ENCODE measurements around the gene DUOXA2. TPM values are rescaled to one million over a fixed set of nuclear protein-coding genes. Genes with fewer than 3 reads are reported as not detected.
"Not testable (repeated sequence)": the region's sequence is repeated elsewhere in the genome, so short reads cannot be mapped to it uniquely, and the experiment has no call there.

Gene DUOXA2
- total RNA-seq, 1 donor from 2014 or later = not detected

DNA sequence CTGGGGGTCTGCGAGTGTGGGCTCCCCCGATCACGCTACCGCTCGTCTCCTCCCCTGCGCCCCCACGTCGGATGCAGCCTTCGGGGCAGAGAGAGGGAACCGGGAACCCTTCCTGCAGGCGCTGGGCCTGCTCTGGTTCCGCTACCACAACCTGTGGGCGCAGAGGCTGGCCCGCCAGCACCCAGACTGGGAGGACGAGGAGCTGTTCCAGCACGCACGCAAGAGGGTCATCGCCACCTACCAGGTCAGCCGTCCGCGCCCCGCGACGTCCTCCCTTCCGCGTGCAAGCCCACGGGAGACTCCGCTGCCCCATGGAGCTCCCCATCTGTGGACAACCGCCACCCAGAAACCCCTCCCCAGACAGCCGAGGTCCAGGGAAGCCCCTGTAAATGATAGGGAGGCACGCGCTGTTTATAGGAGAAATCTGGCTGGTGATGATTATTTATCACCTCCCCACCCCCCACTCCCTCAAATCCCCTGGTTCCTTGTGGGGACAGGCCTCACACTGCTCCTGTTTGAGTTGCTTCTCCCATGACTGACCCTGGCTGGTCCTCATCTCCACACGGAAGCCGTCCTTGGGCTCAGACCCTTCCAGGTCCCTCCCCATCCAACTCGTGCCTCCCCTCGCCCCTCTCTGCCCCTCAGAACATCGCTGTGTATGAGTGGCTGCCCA lies 21.7 kb downstream of the DUOXA2 start:
- DNase-seq (ENCODE audit: low read depth in 2 of 2) = not testable (repeated sequence)

- DNase-seq (ENCODE audit: low read depth in 2 of 2) = no peak
These were observed 22.2 kb downstream of the DUOXA2 start for GRCh38 chr15:45136378-45136764.

DNA sequence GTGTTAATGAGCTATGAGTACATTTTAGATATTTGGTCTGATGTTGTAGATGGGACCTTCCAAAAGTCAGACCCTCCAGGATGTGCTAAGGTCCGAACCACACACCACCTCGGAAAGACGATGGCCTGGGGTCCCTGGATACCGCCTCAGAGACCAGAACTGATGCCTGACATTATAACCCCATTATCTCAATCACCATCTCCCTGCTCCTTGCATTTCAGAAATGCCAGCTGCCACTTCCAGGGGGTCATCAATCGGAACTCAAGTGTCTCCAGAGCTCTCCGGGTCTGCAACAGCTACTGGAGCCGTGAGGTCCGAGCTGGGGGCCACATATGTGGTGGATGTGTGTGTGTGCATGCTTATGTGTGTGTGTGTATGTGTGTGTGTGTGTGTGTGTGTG lies 23.6 kb downstream of the DUOXA2 start:
- DNase-seq (ENCODE audit: low read depth in 2 of 2) = no peak

GRCh38 chr15:45138814-45139765 lies 25.0 kb downstream of the DUOXA2 start:
- DNase-seq (ENCODE audit: low read depth in 2 of 2) = no peak

- no peak for DNase-seq (ENCODE audit: low read depth in 2 of 2)
These were observed 25.6 kb downstream of the DUOXA2 start for GRCh38 chr15:45139770-45140169.

- no peak for DNase-seq (ENCODE audit: low read depth in 2 of 2)
These were observed 26.6 kb downstream of the DUOXA2 start for GRCh38 chr15:45140557-45141250.

DNA sequence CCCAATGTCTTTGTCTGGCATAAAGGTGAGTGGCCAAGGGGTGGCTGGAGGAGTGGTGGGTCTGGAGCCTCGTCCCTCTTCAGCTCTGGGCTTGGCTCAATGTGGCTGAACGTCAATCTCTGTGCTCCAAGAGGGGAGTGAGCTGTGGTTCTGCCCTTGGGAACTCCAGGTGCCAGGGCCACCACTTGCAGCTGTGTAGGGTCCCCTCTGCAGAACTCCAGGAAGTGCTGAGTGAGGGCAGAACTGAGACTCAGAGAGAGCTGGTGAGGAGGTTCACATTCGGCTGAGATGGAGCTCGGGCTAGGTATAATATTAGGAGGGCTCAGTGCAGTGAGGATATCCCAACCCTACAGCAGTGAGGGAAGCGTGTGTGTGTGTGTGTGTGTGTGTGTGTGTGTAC lies 27.3 kb downstream of the DUOXA2 start:
- no peak for DNase-seq (ENCODE audit: low read depth in 2 of 2)

DNA sequence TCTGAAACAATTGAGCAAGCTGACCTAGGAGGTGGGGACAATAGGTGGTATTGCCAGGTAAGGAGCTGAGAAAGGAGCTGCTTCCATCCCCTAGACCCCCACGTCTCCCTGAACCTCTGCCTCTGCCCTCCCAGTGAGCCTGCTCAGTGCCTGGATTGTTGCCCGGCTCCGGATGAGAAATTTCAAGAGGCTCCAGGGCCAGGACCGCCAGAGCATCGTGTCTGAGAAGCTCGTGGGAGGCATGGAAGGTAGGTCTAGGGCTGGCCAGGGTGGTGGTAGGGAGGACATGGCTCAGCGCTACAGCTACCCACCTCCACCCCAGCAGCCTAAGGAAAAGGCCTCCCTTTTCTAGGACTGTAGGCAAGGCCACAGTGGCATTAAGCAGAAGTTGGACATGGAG lies 28.9 kb downstream of the DUOXA2 start:
- DNase-seq (ENCODE audit: low read depth in 2 of 2) = no peak

- no peak for DNase-seq (ENCODE audit: low read depth in 2 of 2)
These were observed 29.8 kb downstream of the DUOXA2 start for GRCh38 chr15:45143946-45144345.

GRCh38 chr15:45144775-45145174 lies 30.6 kb downstream of the DUOXA2 start:
- no peak for DNase-seq (ENCODE audit: low read depth in 2 of 2)

DNA sequence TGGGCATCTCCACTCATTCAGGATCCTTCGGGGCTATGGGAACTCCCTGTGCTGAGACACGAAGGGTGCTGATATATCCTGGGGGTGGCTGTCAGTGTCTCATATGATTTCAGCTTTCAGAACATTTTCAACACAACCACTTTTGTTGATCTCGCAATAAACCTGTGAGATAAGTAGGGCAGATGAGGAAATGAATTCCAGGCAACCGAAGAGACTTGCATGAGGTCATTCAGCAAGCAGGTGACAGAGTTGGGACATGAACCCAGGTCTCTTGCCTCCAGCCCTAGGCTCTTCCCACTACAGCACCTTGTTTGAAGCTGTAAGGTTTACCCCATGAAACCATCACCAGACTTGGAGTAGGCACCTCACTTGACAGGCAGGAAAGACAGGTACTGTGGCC lies 32.3 kb downstream of the DUOXA2 start:
- no peak for DNase-seq (ENCODE audit: low read depth in 2 of 2)

- DNase-seq (ENCODE audit: low read depth in 2 of 2) = no peak
These were observed 33.5 kb downstream of the DUOXA2 start for GRCh38 chr15:45147606-45148005.

- DNase-seq (ENCODE audit: low read depth in 2 of 2) = no peak
These were observed 34.2 kb downstream of the DUOXA2 start for GRCh38 chr15:45148076-45149059.

GRCh38 chr15:45149060-45149459 lies 34.9 kb downstream of the DUOXA2 start:
- DNase-seq (ENCODE audit: low read depth in 2 of 2) = no peak

DNA sequence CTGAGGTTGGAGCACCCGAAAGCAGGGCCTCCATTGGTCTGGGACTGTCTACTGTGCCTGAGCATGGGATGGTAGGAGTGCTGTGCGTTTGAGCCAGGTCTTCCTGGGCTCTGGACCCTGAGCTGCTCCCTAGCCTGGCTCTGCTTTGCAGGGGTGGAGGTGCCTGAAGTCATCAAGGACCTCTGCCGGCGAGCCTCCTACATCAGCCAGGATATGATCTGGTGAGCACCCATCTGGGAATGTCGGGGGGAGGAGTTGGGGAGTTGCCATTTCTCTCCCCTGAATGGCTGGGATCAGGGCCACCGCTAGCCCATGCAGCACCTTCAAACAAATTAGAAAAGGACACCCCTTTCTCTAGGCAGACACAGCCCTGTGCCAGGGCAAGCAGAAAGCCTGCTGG lies 36.4 kb downstream of the DUOXA2 start:
- DNase-seq (ENCODE audit: low read depth in 2 of 2) = no peak

GRCh38 chr15:45150997-45151396 lies 36.9 kb downstream of the DUOXA2 start:
- DNase-seq (ENCODE audit: low read depth in 2 of 2) = no peak

- no peak for DNase-seq (ENCODE audit: low read depth in 2 of 2)
These were observed 38.1 kb downstream of the DUOXA2 start for GRCh38 chr15:45151998-45152828.

DNA sequence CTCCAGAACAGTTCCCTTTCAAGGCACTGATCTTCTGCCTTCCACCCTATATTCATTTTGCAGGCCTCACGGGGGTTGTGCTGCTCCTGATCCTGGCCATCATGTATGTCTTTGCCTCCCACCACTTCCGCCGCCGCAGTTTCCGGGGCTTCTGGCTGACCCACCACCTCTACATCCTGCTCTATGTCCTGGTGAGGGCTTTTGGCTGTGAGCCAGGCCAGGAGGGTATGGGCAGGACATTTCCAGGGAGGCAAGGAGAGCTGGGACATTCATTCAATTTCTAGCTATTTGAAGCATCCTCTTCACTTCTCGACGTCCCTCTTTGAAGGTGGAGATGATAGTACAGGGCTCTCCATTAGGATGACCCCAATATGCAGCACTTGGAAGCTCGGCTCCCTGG lies 41.6 kb downstream of the DUOXA2 start:
- no peak for DNase-seq (ENCODE audit: low read depth in 2 of 2)

DNA sequence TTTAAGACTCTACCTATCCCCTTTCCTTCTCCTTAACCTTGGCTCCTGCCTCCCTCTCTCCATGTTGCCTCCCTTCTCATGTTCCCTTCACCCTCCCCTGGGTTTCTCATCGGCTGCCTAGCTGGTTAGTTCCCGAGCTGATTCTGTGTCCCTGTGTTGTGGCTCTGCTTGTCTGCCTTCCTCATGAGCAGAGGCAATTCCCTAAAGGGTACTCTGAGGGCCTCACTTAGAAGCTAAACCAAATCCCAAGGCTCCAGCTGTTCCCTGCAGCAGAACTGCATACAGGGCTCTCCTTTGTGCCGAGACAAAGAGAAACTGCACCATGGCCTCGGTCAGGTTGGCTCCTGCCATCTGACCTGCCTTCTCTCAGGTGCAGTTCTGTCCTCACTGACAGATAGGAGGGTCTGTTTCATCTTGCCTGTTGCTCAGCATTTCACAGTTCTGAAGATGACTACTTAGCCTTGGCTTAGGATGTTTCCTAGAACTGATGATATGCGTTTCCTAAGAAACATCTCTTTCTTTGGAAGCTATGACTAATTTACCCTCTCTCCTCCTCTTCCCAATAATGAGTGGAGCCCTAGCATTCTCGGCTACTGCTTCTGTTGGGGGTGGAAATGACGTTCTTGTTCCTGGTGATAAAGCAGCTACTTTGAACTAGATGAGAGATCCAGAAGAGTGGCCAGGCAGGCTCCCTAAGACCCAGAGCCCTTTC lies 42.8 kb downstream of the DUOXA2 start:
- no peak for DNase-seq (ENCODE audit: low read depth in 2 of 2)

Measured in dermis microvascular lymphatic vessel endothelial cell (primary cell).